Stomach (tissue), 9 donors: ENCODE measurements around the gene FCF1. TPM values are rescaled to one million over a fixed set of nuclear protein-coding genes. Genes with fewer than 3 reads are reported as not detected.

Source experiments
- DNase-seq, 2 donors: peaks; one replicate each; pipeline versions ENCODE4 v3.0.0 to v3.0.0-alpha.2; 2013 to 2019
- H3K27ac ChIP-seq, 5 donors: fragments of 200-600 bp in 4 of 5; sonication (generic) in 4 of 5; one replicate each; pipeline ENCODE4 v1.5.1; 2013 to 2019; ENCODE audit warnings: mild to moderate bottlenecking in 1 of 5, moderate library complexity in 1 of 5
- H3K27me3 ChIP-seq, 3 donors: fragments of 200-600 bp; sonication (generic); one replicate each; pipeline ENCODE4 v1.5.1; 2017 to 2019; ENCODE audit warnings: mixed run types in 1 of 3
- H3K36me3 ChIP-seq, 4 donors: fragments of 200-600 bp; sonication (generic); 1 replicate in 3 of 4; 2 replicates in 1 of 4; pipeline ENCODE4 v1.5.1; 2016 to 2019
- H3K4me1 ChIP-seq, 4 donors: fragments of 200-600 bp; sonication (generic); one replicate each; pipeline ENCODE4 v1.5.1; 2016 to 2019
- H3K4me3 ChIP-seq, 4 donors: fragments of 200-600 bp; sonication (generic) in 3 of 4; one replicate each; pipeline ENCODE4 v1.5.1; 2016 to 2019; ENCODE audit warnings: mild to moderate bottlenecking in 1 of 4
- H3K9me3 ChIP-seq, 4 donors: fragments of 200-600 bp; sonication (generic); one replicate each; pipeline ENCODE4 v1.5.1; 2016 to 2019
- EP300 ChIP-seq: sonication (generic); formaldehyde crosslinking; IDR thresholded peaks from one replicate; pipeline ENCODE4 v1.6.1; 2017; ENCODE audit warnings: antibody characterized with exemption
- POLR2A ChIP-seq, 4 donors: fragments of 450-650 bp; IDR thresholded peaks; one replicate each; pipeline ENCODE4 v1.6.1; 2016; ENCODE audit warnings: antibody characterized with exemption in 4 of 4, control low read depth in 2 of 4, mild to moderate bottlenecking in 1 of 4, moderate library complexity in 1 of 4
- POLR2AphosphoS5 ChIP-seq, 3 donors: sonication (generic); formaldehyde crosslinking; IDR thresholded peaks; one replicate each; pipeline ENCODE4 v1.6.1; 2016; ENCODE audit warnings: antibody characterized with exemption in 3 of 3
- WGBS, 5 donors: extraction: QIAGEN DNeasy Blood & Tissue Kit in 3 of 5; methylation state at CpG; one replicate each; pipeline versions ENCODE4 v1.1.5 to v1.1.7; 2013 to 2018; 5-methylcytosine and 5-hydroxymethylcytosine counted together
- intact Hi-C: fragments of 100-400 bp; cut with DNase I; formaldehyde crosslinking; loops from one replicate; pipeline ENCODE4 v1.15.1; 2023; ENCODE audit warnings: low total_unique reads
- polyA plus RNA-seq, 3 donors: library from polyadenylated mRNA; stranded (reverse); fragments of 200-250 nt; gene quantifications; one replicate each; pipeline ENCODE4 v1.2.3, GENCODE V29; 2013
- small RNA-seq, 4 donors: library from RNA; depleted of rRNA; stranded (forward); fragments of <200 nt; gene quantifications; one replicate each; pipeline ENCODE3, GENCODE V24; 2016
- total RNA-seq, 5 donors: library from RNA; depleted of rRNA; stranded (reverse); fragments of >200 nt; gene quantifications; one replicate each; pipeline versions ENCODE4 v1.1.0 to v1.2.3, GENCODE V29; 2014 to 2016
- TF ChIP-seq, protein P1 (sequence below), 7 experiments: fragments of 450-650 bp in 4 of 7; fragments of 200-600 bp in 3 of 7; sonication (generic) in 3 of 7; IDR thresholded peaks; one replicate each; pipeline ENCODE4 v1.5.1; 2016 to 2019; ENCODE audit warnings: antibody characterized with exemption in 7 of 7, control low read depth in 2 of 7, mild to moderate bottlenecking in 1 of 7
- donor health status: healthy with polysubstance abuse.
- donor health status: Bipolar disorder and iron deficiency.
- donor health status: healthy.

The FCF1 gene
- total and polyA plus RNA-seq, 8 donors = 0.58 to 41.1 (median 16.0) TPM

DNA sequence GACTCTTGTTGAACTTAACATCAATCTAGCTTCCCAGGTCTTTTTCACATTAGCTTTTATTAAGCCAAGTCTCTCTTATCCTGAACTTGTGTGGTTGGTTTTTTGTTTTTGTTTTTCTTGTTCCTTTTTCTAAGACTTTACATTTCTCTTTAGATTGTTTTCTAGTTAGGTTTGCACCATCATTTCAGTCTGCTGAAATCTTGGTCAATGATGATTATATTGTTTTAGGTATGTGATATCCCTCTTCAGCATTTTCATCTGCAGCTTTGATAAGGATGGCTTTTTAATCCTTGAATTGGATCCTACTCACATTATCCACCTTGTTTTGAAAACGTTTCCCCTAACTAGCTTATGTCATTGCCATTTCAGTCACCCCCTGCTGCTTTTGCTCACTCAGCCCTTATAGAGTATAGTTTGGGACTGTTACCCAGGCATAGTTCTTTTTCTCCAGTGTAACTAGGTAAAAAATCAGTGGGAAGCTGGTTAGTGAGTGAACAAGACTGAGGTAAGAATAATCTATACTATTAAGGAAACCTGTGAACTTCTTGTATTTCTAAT, 72.2 kb downstream of the FCF1 start:
- no peaks in the 10 kb centered on the region for H3K27me3 ChIP-seq
- H3K9me3 ChIP-seq = no peaks in the 10 kb centered on the region
- no peak for DNase-seq
- WGBS, 5 donors = 26 to 57% (median 42%) methylated on average over 1 of the region's 1 CpG
- H3K4me3 ChIP-seq = no peak overlapping the region
- H3K27ac ChIP-seq = no peak overlapping the region
- intact Hi-C loops = no loop called here
- H3K36me3 ChIP-seq = peaks cover 22 to 87% (median 75%) of the 10 kb centered on the region in 4 donors
- H3K4me1 ChIP-seq = peaks cover 0 to 12% (median 0%) of the 10 kb centered on the region in 4 donors
- TF ChIP-seq POLR2AphosphoS5 (IDR thresholded peaks at IDR 0.05) (no peak), EP300 (no peak), POLR2A (IDR thresholded peaks at IDR 0.05) (no peak)
- TF ChIP-seq, protein P1, sequence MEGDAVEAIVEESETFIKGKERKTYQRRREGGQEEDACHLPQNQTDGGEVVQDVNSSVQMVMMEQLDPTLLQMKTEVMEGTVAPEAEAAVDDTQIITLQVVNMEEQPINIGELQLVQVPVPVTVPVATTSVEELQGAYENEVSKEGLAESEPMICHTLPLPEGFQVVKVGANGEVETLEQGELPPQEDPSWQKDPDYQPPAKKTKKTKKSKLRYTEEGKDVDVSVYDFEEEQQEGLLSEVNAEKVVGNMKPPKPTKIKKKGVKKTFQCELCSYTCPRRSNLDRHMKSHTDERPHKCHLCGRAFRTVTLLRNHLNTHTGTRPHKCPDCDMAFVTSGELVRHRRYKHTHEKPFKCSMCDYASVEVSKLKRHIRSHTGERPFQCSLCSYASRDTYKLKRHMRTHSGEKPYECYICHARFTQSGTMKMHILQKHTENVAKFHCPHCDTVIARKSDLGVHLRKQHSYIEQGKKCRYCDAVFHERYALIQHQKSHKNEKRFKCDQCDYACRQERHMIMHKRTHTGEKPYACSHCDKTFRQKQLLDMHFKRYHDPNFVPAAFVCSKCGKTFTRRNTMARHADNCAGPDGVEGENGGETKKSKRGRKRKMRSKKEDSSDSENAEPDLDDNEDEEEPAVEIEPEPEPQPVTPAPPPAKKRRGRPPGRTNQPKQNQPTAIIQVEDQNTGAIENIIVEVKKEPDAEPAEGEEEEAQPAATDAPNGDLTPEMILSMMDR (IDR thresholded peaks at IDR 0.05) = no peak

DNA sequence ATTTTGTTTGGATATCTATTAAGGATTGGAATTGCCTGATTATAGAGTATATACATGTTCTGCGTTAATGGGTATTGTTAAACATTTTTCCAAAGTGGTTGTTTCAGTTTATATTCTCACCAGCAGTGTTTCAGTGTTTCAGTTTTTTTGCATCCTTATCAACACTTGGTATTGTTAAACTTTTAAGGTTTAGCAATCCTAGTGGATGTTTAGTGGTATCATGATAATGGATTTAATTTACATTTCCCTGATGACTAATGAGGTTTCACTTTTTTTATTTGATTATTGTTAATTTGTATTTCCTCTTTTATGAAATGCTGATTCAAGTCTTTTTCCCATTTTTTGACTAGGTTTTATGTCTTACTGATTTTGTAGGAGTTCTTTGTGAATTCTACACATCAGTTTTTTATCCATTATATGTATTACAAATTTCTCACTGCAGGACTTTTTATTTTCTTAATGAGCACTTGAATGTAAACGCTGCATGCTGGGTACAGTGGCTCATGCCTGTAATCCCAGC, 73.9 kb downstream of the FCF1 start:
- intact Hi-C loops = no loop called here
- Histone ChIP-seq H3K27me3 (no peaks in the 10 kb centered on the region), H3K36me3 (peaks cover 7 to 70% (median 58%) of the 10 kb centered on the region in 4 donors), H3K27ac (no peak overlapping the region), H3K4me1 (peaks cover 0 to 15% (median 0%) of the 10 kb centered on the region in 4 donors), H3K4me3 (no peak overlapping the region), H3K9me3 (no peaks in the 10 kb centered on the region)
- no peak for TF ChIP-seq POLR2A (IDR thresholded peaks at IDR 0.05)
- TF ChIP-seq, protein P1 (IDR thresholded peaks at IDR 0.05) = no peak
- TF ChIP-seq EP300 = no peak
- TF ChIP-seq POLR2AphosphoS5 (IDR thresholded peaks at IDR 0.05) = no peak
- WGBS, 5 donors = 67 to 80% (median 76%) methylated on average over 2 of the region's 2 CpGs
- no peak for DNase-seq

Small RNA genes within 50 kb of the gene (small RNA-seq; reads per million reads assigned to genes)
- gene RF00409 = 0 reads per million in 4 donors

Other genes starting within 250 kb of the FCF1 start
- gene NPC2, start 219.8 kb upstream of the FCF1 start, total RNA-seq = 100 to 1,000 TPM in 3 of 5 donors, 10 to 100 TPM in 2; 62.6 to 186 (median 103) TPM
- 100 to 1,000 TPM; 124 to 152 (median 134) TPM for gene NPC2, start 219.8 kb upstream of the FCF1 start, polyA plus RNA-seq
- 10 to 100 TPM in 3 of 5 donors, not detected in 2; 15.2 to 34.3 (median 27.2) TPM for gene ISCA2, start 219.4 kb upstream of the FCF1 start, total RNA-seq
- gene ISCA2, start 219.4 kb upstream of the FCF1 start, polyA plus RNA-seq = 10 to 100 TPM; 22.1 to 31.9 (median 22.8) TPM
- gene LTBP2, start 100.9 kb upstream of the FCF1 start, total RNA-seq = 10 to 100 TPM in 3 of 5 donors, 1 to 10 TPM in 2; 5.8 to 36.2 (median 10.5) TPM
- 1 to 10 TPM; 2.9 to 5.9 (median 3.4) TPM for gene LTBP2, start 100.9 kb upstream of the FCF1 start, polyA plus RNA-seq
- 10 to 100 TPM in 4 of 5 donors, 1 to 10 TPM in 1; 7.1 to 51.4 (median 27.2) TPM for gene AREL1, start 64 bp upstream of the FCF1 start, total RNA-seq
- 1 to 10 TPM; 6.9 to 8.9 (median 7.1) TPM for gene AREL1, start 64 bp upstream of the FCF1 start, polyA plus RNA-seq
- gene YLPM1, start 50.2 kb downstream of the FCF1 start, total RNA-seq = 100 to 1,000 TPM in 1 of 5 donors, 10 to 100 TPM in 4; 29.2 to 114 (median 70.4) TPM
- gene YLPM1, start 50.2 kb downstream of the FCF1 start, polyA plus RNA-seq = 10 to 100 TPM; 11.9 to 13.7 (median 12.5) TPM
- not detected for gene PROX2, start 163.0 kb downstream of the FCF1 start, total RNA-seq
- not detected for gene PROX2, start 163.0 kb downstream of the FCF1 start, polyA plus RNA-seq
- gene DLST, start 168.8 kb downstream of the FCF1 start, total RNA-seq = 100 to 1,000 TPM in 2 of 5 donors, 10 to 100 TPM in 3; 25.1 to 125 (median 88.5) TPM
- 10 to 100 TPM; 42.0 to 64.8 (median 45.9) TPM for gene DLST, start 168.8 kb downstream of the FCF1 start, polyA plus RNA-seq
- 1 to 10 TPM in 2 of 5 donors, not detected in 3; 1.3 to 2.0 TPM for gene RPS6KL1, start 210.1 kb downstream of the FCF1 start, total RNA-seq
- 1 to 10 TPM in 2 of 3 donors, under 1 TPM in 1; 0.92 to 2.5 (median 2.0) TPM for gene RPS6KL1, start 210.1 kb downstream of the FCF1 start, polyA plus RNA-seq
- 10 to 100 TPM in 1 of 5 donors, 1 to 10 TPM in 3, not detected in 1; 1.8 to 13.3 (median 8.1) TPM for gene PGF, start 242.5 kb downstream of the FCF1 start, total RNA-seq
- gene PGF, start 242.5 kb downstream of the FCF1 start, polyA plus RNA-seq = 1 to 10 TPM; 3.7 to 7.2 (median 4.8) TPM